Measurements from ENCODE around the gene GATAD2B. TPM values are rescaled to one million over a fixed set of nuclear protein-coding genes. Genes with fewer than 3 reads are reported as not detected.

The GATAD2B gene
- total RNA-seq, 3 donors from 2014 or later (not counting 1 experiment from before 2014, with no cell fraction given), result 68.1 to 91.3 (median 75.5) TPM

DNA sequence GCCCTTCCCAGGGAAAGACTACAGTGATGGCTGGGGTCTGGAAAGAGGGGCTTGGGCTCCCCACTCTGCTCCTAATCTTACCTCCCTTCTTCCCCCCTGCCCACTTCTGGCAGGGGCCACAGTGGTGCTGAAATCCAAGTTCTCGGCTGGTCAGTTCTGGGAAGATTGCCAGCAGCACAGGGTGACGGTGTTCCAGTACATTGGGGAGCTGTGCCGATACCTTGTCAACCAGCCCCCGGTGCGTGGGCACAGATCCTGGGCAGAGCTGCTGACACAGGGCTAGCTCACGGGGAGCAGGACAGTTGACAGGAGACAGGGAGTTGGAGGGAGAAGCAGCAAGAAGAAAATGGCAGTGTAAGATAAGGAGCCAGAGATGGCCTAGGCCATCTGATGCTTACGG lies 145.1 kb downstream of the GATAD2B start:
- H3K9me3 Mint-ChIP-seq, result no peaks in the 10 kb centered on the region
- Histone ChIP-seq H3K9me3 (ENCODE audit: control insufficient read depth, insufficient read depth, low read length) (no peaks in the 10 kb centered on the region), H3K4me1 (ENCODE audit: control insufficient read depth, insufficient read depth, low read length) (peaks cover 52% of the 10 kb centered on the region), H3K27me3 (ENCODE audit: control insufficient read depth, insufficient read depth, low read length) (no peaks in the 10 kb centered on the region), H3K4me3 (ENCODE audit: low read length) (no peak overlapping the region), H3K36me3 (ENCODE audit: control insufficient read depth, insufficient read depth, low read length) (peaks cover 26% of the 10 kb centered on the region), H3K27ac (ENCODE audit: low read length) (peak overlapping the region; percentile 31)
- no peaks in the 10 kb centered on the region for H3K27me3 Mint-ChIP-seq (ENCODE audit: low read depth in 2 of 2)
- H3K4me3 Mint-ChIP-seq, result no peak overlapping the region
- intact Hi-C loops (cut with micrococcal nuclease), result loop anchor here (5.0 to 10.0 kb wide), 2 partner anchors 50 to 103 kb away; partner anchors contain the start of genes ILF2, INTS3 and NPR1
- peaks cover 41 to 59% of the 10 kb centered on the region in 2 donors for H3K4me1 Mint-ChIP-seq
- 98% methylated on average over 7 of the region's 7 CpGs for WGBS (ENCODE audit: insufficient coverage)
- DNase-seq, result no peak
- peak overlapping the region; percentile 92 for H3K27ac Mint-ChIP-seq
- no peaks in the 10 kb centered on the region for H3K36me3 Mint-ChIP-seq
- no peak for ATAC-seq
- TF ChIP-seq, protein P1, sequence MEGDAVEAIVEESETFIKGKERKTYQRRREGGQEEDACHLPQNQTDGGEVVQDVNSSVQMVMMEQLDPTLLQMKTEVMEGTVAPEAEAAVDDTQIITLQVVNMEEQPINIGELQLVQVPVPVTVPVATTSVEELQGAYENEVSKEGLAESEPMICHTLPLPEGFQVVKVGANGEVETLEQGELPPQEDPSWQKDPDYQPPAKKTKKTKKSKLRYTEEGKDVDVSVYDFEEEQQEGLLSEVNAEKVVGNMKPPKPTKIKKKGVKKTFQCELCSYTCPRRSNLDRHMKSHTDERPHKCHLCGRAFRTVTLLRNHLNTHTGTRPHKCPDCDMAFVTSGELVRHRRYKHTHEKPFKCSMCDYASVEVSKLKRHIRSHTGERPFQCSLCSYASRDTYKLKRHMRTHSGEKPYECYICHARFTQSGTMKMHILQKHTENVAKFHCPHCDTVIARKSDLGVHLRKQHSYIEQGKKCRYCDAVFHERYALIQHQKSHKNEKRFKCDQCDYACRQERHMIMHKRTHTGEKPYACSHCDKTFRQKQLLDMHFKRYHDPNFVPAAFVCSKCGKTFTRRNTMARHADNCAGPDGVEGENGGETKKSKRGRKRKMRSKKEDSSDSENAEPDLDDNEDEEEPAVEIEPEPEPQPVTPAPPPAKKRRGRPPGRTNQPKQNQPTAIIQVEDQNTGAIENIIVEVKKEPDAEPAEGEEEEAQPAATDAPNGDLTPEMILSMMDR (IDR thresholded peaks at IDR 0.05), result no peak

DNA sequence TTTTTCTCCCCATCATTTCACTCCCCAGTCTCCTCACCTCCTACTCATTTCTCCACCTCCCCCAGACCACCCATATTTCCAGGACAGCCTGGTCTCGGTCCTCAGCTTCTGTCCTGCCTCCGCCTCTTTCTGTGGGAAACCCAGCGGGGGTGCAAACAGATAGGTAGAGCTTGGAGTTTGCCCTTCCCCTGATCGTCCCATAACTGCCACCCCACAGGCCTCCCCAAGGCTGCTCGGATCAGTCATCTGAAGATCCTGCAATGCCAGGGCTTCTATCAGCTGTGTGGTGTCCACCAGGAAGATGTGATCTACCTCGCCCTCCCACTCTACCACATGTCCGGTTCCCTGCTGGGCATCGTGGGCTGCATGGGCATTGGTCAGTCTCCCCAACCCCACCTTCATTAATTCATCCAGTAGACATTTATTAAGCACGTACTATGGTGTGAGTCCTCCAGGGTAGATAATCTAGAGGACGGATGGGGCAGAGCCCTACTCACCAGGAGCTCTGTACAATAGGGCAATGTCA lies 145.9 kb downstream of the GATAD2B start:
- H3K27me3 Mint-ChIP-seq (ENCODE audit: low read depth in 2 of 2), result no peaks in the 10 kb centered on the region
- peak overlapping the region; percentile 91 for H3K4me3 Mint-ChIP-seq
- H3K27me3 ChIP-seq (ENCODE audit: control insufficient read depth, insufficient read depth, low read length), result no peaks in the 10 kb centered on the region
- H3K36me3 ChIP-seq (ENCODE audit: control insufficient read depth, insufficient read depth, low read length), result peaks cover 33% of the 10 kb centered on the region
- peak overlapping the region; percentile 92 for H3K27ac Mint-ChIP-seq
- TF ChIP-seq, protein P1 (IDR thresholded peaks at IDR 0.05), result no peak
- peak overlapping the region; percentile 89 for H3K27ac ChIP-seq (ENCODE audit: low read length)
- ATAC-seq, result no peak
- intact Hi-C loops (cut with micrococcal nuclease), result loop anchor here (1.0 to 10.0 kb wide), 3 partner anchors 14 to 102 kb away; partner anchors contain the start of genes ILF2, INTS3 and NPR1
- H3K36me3 Mint-ChIP-seq, result no peaks in the 10 kb centered on the region
- WGBS (ENCODE audit: insufficient coverage), result 90% methylated on average over 10 of the region's 10 CpGs
- H3K4me1 ChIP-seq (ENCODE audit: control insufficient read depth, insufficient read depth, low read length), result peaks cover 51% of the 10 kb centered on the region
- no peak for DNase-seq
- H3K4me3 ChIP-seq (ENCODE audit: low read length), result peak overlapping the region; percentile 47
- H3K9me3 Mint-ChIP-seq, result no peaks in the 10 kb centered on the region
- no peaks in the 10 kb centered on the region for H3K9me3 ChIP-seq (ENCODE audit: control insufficient read depth, insufficient read depth, low read length)
- H3K4me1 Mint-ChIP-seq, result peaks cover 41 to 58% of the 10 kb centered on the region in 2 donors

DNA sequence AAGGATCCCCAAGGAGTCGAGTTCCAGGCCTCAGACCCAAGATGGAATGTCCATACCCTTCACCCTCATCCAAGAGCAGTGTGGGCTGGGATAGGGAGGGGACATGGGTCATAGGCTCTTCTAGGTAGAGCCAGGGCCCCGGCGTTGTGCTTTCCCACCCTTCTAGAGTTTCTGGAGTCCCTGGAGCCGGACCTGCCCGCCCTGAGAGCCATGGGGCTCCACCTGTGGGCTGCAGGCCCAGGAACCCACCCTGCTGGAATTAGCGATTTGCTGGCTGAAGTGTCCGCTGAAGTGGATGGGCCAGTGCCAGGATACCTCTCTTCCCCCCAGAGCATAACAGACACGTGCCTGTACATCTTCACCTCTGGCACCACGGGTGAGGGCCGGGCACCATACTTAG lies 146.4 kb downstream of the GATAD2B start:
- DNase-seq (no peak), ATAC-seq (no peak)
- H3K9me3 Mint-ChIP-seq, result no peaks in the 10 kb centered on the region
- H3K4me3 Mint-ChIP-seq, result peak overlapping the region; percentile 91
- peak overlapping the region; percentile 47 for H3K4me3 ChIP-seq (ENCODE audit: low read length)
- H3K27me3 Mint-ChIP-seq (ENCODE audit: low read depth in 2 of 2), result no peaks in the 10 kb centered on the region
- H3K27ac Mint-ChIP-seq, result peak overlapping the region; percentile 92
- TF ChIP-seq, protein P1 (IDR thresholded peaks at IDR 0.05), result no peak
- intact Hi-C loops (cut with micrococcal nuclease), result loop anchor here (1.0 to 10.0 kb wide), 3 partner anchors 15 to 102 kb away; partner anchors contain the start of genes ILF2, INTS3 and NPR1
- 84% methylated on average over 9 of the region's 10 CpGs for WGBS (ENCODE audit: insufficient coverage)
- H3K9me3 ChIP-seq (ENCODE audit: control insufficient read depth, insufficient read depth, low read length), result no peaks in the 10 kb centered on the region
- peaks cover 33% of the 10 kb centered on the region for H3K36me3 ChIP-seq (ENCODE audit: control insufficient read depth, insufficient read depth, low read length)
- H3K27ac ChIP-seq (ENCODE audit: low read length), result peak overlapping the region; percentile 89
- peaks cover 41 to 58% of the 10 kb centered on the region in 2 donors for H3K4me1 Mint-ChIP-seq
- H3K36me3 Mint-ChIP-seq, result no peaks in the 10 kb centered on the region
- peaks cover 51% of the 10 kb centered on the region for H3K4me1 ChIP-seq (ENCODE audit: control insufficient read depth, insufficient read depth, low read length)
- no peaks in the 10 kb centered on the region for H3K27me3 ChIP-seq (ENCODE audit: control insufficient read depth, insufficient read depth, low read length)
